GM23338 (cell line): ENCODE data around the gene SPTBN4. TPM values are rescaled to one million over a fixed set of nuclear protein-coding genes. Genes with fewer than 3 reads are reported as not detected.

ENCODE experiments used
- ATAC-seq: fragments of 200-7000 bp; cut with Tn5 transposase; 3 replicates; pipeline ENCODE4 v1.9.1; 2020
- DNase-seq: peaks from one replicate; pipeline ENCODE4 v3.0.0-alpha.2; 2015; ENCODE audit warnings: low spot score
- H2AFZ ChIP-seq: fragments of 200-600 bp; sonication (generic); 2 replicates; pipeline ENCODE4 v1.8.0; 2016; ENCODE audit warnings: antibody characterized with exemption, mild to moderate bottlenecking, moderate library complexity
- H3F3A ChIP-seq: fragments of 200-600 bp; sonication (generic); replicated peaks from 2 replicates; pipeline ENCODE4 v1.8.0; 2017; ENCODE audit warnings: antibody characterized with exemption, mixed run types, low read depth
- H3K27ac ChIP-seq: fragments of 200-600 bp; sonication (generic); 2 replicates; pipeline ENCODE4 v1.6.1; 2016; ENCODE audit warnings: low read depth
- H3K27me3 ChIP-seq: fragments of 200-600 bp; sonication (generic); 2 replicates; pipeline ENCODE4 v1.8.0; 2016; ENCODE audit warnings: mild to moderate bottlenecking, mixed run types, moderate library complexity; ENCODE audit not compliant: insufficient read depth
- H3K36me3 ChIP-seq: fragments of 200-600 bp; sonication (generic); 2 replicates; pipeline ENCODE4 v1.8.0; 2016; ENCODE audit warnings: mild to moderate bottlenecking; ENCODE audit not compliant: insufficient read depth
- H3K4me1 ChIP-seq: fragments of 200-600 bp; sonication (generic); 2 replicates; pipeline ENCODE4 v1.8.0; 2016; ENCODE audit warnings: mild to moderate bottlenecking, moderate library complexity; ENCODE audit not compliant: insufficient read depth
- H3K4me2 ChIP-seq: fragments of 200-600 bp; sonication (generic); 2 replicates; pipeline ENCODE4 v1.7.1; 2017; ENCODE audit warnings: mixed run types
- H3K4me3 ChIP-seq: fragments of 200-600 bp; sonication (generic); 2 replicates; pipeline ENCODE4 v1.6.1; 2016; ENCODE audit warnings: mixed run types
- H3K79me2 ChIP-seq: fragments of 200-600 bp; sonication (generic); replicated peaks from 2 replicates; pipeline ENCODE4 v1.8.0; 2017; ENCODE audit warnings: mild to moderate bottlenecking; ENCODE audit not compliant: insufficient read depth
- H3K9me2 ChIP-seq: fragments of 200-600 bp; sonication (generic); 2 replicates; pipeline ENCODE4 v1.8.0; 2017; ENCODE audit not compliant: insufficient read depth
- H4K20me1 ChIP-seq: fragments of 200-600 bp; sonication (generic); replicated peaks from 2 replicates; pipeline ENCODE4 v1.8.0; 2017; ENCODE audit warnings: mild to moderate bottlenecking; ENCODE audit not compliant: insufficient read depth
- H3K27ac Mint-ChIP-seq: 2 replicates; pipeline ENCODE4 v1.8.0; 2020; ENCODE audit warnings: inconsistent platforms, mild to moderate bottlenecking, moderate library complexity, mixed read lengths
- H3K27me3 Mint-ChIP-seq: 3 replicates; pipeline ENCODE4 v1.8.0; 2022; ENCODE audit warnings: low read depth, mild to moderate bottlenecking, moderate library complexity, mixed read lengths, inconsistent platforms; ENCODE audit not compliant: insufficient read depth, poor library complexity
- H3K36me3 Mint-ChIP-seq: 3 replicates; pipeline ENCODE4 v1.8.0; 2021; ENCODE audit warnings: low read depth, mild to moderate bottlenecking, inconsistent platforms, moderate library complexity, mixed read lengths
- H3K4me1 Mint-ChIP-seq: 3 replicates; pipeline ENCODE4 v1.8.0; 2020; ENCODE audit warnings: mild to moderate bottlenecking, inconsistent platforms, mixed read lengths
- H3K4me3 Mint-ChIP-seq: 3 replicates; pipeline ENCODE4 v1.8.0; 2021; ENCODE audit warnings: moderate library complexity, mild to moderate bottlenecking, inconsistent platforms, mixed read lengths
- H3K9me3 Mint-ChIP-seq: 3 replicates; pipeline ENCODE4 v1.8.0; 2020; ENCODE audit warnings: moderate library complexity, mild to moderate bottlenecking, inconsistent platforms, mixed read lengths
- EZH2 ChIP-seq: fragments of 200-600 bp; sonication (generic); IDR thresholded peaks from one replicate; pipeline ENCODE4 v1.8.0; 2017; ENCODE audit warnings: antibody characterized with exemption, mild to moderate bottlenecking, low read depth; ENCODE audit not compliant: unreplicated experiment
- EZH2phosphoT487 ChIP-seq: fragments of 200-600 bp; sonication (generic); IDR thresholded peaks from one replicate; pipeline ENCODE4 v1.8.1; 2018; ENCODE audit warnings: antibody characterized with exemption; ENCODE audit not compliant: unreplicated experiment
- NANOG ChIP-seq: IDR thresholded peaks from 2 replicates; pipeline ENCODE4 v1.6.1; 2016; ENCODE audit warnings: antibody characterized with exemption, borderline replicate concordance
- POLR2AphosphoS5 ChIP-seq: IDR thresholded peaks from 2 replicates; pipeline ENCODE4 v1.6.1; 2016; ENCODE audit warnings: antibody characterized with exemption, low read depth
- STAT1 ChIP-seq: IDR thresholded peaks from one replicate; pipeline ENCODE4 v1.6.1; 2016; ENCODE audit warnings: antibody characterized with exemption; ENCODE audit not compliant: unreplicated experiment
- ZNF114 ChIP-seq: fragments of 250-450 bp; sonication (Bioruptor Pico); IDR thresholded peaks from 2 replicates; pipeline ENCODE4 v1.5.0; 2020; ENCODE audit warnings: mild to moderate bottlenecking, moderate library complexity
- ZNF331 ChIP-seq: fragments of 250-450 bp; sonication (Bioruptor Pico); IDR thresholded peaks from 2 replicates; pipeline ENCODE4 v1.5.0; 2020; ENCODE audit warnings: low read depth, mild to moderate bottlenecking, moderate library complexity
- polyA plus RNA-seq: library from polyadenylated mRNA; unstranded; fragments of >200 nt; fragmentation: Nextera tagmentation; extraction: Ambion mirVana; gene quantifications from 2 replicates; pipeline ENCODE4 v1.2.1, GENCODE V29; 2016
- total RNA-seq: library from RNA; depleted of rRNA; stranded (reverse); fragments of >200 nt; shearing (Covaris generic); gene quantifications from 2 replicates; pipeline ENCODE4 v1.2.3, GENCODE V29; 2014
- TF ChIP-seq, protein P1 (sequence below): fragments of 250-450 bp; sonication (Bioruptor Pico); IDR thresholded peaks from 2 replicates; pipeline ENCODE4 v1.5.0; 2020; ENCODE audit warnings: mild to moderate bottlenecking, moderate library complexity
- TF ChIP-seq, protein P2 (sequence below): IDR thresholded peaks from 2 replicates; pipeline ENCODE4 v1.6.1; 2016; ENCODE audit warnings: antibody characterized with exemption

The SPTBN4 gene
- total and polyA plus RNA-seq, 2 experiments from 2014 or later: 1.6 to 2.3 TPM

DNA sequence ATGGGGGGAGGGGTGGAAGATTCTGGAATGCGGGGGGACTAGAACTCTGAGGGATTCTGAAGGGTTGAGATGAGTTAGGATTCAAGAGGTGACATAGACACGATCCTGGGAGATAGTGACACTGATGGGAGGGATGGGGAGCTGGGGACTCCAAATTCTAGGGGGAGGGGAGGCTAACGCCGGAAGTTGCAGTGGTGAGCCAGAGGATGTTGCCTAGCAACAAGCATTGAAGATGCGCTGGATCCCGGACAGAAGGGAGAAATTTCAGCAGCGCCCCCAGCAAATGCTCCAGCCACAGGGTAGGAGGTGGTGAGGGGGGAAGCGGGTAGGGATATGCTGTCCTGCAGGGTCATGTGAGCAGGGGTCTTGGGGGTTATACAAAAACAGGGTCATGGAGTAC, 127.5 kb downstream of the SPTBN4 start (continued):
- TF ChIP-seq, protein P1, sequence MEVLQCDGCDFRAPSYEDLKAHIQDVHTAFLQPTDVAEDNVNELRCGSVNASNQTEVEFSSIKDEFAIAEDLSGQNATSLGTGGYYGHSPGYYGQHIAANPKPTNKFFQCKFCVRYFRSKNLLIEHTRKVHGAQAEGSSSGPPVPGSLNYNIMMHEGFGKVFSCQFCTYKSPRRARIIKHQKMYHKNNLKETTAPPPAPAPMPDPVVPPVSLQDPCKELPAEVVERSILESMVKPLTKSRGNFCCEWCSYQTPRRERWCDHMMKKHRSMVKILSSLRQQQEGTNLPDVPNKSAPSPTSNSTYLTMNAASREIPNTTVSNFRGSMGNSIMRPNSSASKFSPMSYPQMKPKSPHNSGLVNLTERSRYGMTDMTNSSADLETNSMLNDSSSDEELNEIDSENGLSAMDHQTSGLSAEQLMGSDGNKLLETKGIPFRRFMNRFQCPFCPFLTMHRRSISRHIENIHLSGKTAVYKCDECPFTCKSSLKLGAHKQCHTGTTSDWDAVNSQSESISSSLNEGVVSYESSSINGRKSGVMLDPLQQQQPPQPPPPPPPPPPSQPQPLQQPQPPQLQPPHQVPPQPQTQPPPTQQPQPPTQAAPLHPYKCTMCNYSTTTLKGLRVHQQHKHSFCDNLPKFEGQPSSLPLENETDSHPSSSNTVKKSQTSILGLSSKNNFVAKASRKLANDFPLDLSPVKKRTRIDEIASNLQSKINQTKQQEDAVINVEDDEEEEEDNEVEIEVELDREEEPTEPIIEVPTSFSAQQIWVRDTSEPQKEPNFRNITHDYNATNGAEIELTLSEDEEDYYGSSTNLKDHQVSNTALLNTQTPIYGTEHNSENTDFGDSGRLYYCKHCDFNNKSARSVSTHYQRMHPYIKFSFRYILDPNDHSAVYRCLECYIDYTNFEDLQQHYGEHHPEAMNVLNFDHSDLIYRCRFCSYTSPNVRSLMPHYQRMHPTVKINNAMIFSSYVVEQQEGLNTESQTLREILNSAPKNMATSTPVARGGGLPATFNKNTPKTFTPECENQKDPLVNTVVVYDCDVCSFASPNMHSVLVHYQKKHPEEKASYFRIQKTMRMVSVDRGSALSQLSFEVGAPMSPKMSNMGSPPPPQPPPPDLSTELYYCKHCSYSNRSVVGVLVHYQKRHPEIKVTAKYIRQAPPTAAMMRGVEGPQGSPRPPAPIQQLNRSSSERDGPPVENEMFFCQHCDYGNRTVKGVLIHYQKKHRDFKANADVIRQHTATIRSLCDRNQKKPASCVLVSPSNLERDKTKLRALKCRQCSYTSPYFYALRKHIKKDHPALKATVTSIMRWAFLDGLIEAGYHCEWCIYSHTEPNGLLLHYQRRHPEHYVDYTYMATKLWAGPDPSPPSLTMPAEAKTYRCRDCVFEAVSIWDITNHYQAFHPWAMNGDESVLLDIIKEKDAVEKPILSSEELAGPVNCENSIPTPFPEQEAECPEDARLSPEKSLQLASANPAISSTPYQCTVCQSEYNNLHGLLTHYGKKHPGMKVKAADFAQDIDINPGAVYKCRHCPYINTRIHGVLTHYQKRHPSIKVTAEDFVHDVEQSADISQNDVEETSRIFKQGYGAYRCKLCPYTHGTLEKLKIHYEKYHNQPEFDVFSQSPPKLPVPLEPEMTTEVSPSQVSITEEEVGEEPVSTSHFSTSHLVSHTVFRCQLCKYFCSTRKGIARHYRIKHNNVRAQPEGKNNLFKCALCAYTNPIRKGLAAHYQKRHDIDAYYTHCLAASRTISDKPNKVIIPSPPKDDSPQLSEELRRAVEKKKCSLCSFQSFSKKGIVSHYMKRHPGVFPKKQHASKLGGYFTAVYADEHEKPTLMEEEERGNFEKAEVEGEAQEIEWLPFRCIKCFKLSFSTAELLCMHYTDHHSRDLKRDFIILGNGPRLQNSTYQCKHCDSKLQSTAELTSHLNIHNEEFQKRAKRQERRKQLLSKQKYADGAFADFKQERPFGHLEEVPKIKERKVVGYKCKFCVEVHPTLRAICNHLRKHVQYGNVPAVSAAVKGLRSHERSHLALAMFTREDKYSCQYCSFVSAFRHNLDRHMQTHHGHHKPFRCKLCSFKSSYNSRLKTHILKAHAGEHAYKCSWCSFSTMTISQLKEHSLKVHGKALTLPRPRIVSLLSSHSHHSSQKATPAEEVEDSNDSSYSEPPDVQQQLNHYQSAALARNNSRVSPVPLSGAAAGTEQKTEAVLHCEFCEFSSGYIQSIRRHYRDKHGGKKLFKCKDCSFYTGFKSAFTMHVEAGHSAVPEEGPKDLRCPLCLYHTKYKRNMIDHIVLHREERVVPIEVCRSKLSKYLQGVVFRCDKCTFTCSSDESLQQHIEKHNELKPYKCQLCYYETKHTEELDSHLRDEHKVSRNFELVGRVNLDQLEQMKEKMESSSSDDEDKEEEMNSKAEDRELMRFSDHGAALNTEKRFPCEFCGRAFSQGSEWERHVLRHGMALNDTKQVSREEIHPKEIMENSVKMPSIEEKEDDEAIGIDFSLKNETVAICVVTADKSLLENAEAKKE: no peak
- TF ChIP-seq NANOG: no peak
- no peak for TF ChIP-seq ZNF331 (CRISPR knock-in tag)
- TF ChIP-seq ZNF114: no peak
- TF ChIP-seq, protein P2, sequence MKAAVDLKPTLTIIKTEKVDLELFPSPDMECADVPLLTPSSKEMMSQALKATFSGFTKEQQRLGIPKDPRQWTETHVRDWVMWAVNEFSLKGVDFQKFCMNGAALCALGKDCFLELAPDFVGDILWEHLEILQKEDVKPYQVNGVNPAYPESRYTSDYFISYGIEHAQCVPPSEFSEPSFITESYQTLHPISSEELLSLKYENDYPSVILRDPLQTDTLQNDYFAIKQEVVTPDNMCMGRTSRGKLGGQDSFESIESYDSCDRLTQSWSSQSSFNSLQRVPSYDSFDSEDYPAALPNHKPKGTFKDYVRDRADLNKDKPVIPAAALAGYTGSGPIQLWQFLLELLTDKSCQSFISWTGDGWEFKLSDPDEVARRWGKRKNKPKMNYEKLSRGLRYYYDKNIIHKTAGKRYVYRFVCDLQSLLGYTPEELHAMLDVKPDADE: no peak

- Histone ChIP-seq H4K20me1 (no peaks in the 10 kb centered on the region; the same call in 1 of the 2 replicates), H3K4me2 (peak overlapping the region; percentile 70), H3K36me3 (no peaks in the 10 kb centered on the region), H3K27me3 (peaks cover 42% of the 10 kb centered on the region), H3K27ac (no peak overlapping the region), H3K4me1 (peaks cover 24% of the 10 kb centered on the region), H3K9me2 (no peaks in the 10 kb centered on the region), H3K79me2 (no peaks in the 10 kb centered on the region), H2AFZ (no peak overlapping the region), H3F3A (peaks cover 14% of the 10 kb centered on the region; the same call in 1 of the 2 replicates), H3K4me3 (peak overlapping the region; percentile 38; the same call in 1 of the 2 replicates)
- no peaks in the 10 kb centered on the region; the same call in 2 of the 3 replicates for H3K36me3 Mint-ChIP-seq
- no peaks in the 10 kb centered on the region; the same call in 2 of the 3 replicates for H3K9me3 Mint-ChIP-seq
- H3K27ac Mint-ChIP-seq: peak overlapping the region; percentile 58; the same call in 1 of the 2 replicates
- peaks cover 43% of the 10 kb centered on the region for H3K27me3 Mint-ChIP-seq
- DNase-seq (no peak), ATAC-seq (no peak)
- peaks cover 25% of the 10 kb centered on the region for H3K4me1 Mint-ChIP-seq
- no peak overlapping the region for H3K4me3 Mint-ChIP-seq
- TF ChIP-seq POLR2AphosphoS5 (no peak), EZH2 (no peak), EZH2phosphoT487 (no peak), STAT1 (no peak)
These were observed 127.9 kb downstream of the SPTBN4 start for GRCh38 chr19:40594657-40595091.
